ENCODE measurements around the gene SYT7.

Gene SYT7

DNA sequence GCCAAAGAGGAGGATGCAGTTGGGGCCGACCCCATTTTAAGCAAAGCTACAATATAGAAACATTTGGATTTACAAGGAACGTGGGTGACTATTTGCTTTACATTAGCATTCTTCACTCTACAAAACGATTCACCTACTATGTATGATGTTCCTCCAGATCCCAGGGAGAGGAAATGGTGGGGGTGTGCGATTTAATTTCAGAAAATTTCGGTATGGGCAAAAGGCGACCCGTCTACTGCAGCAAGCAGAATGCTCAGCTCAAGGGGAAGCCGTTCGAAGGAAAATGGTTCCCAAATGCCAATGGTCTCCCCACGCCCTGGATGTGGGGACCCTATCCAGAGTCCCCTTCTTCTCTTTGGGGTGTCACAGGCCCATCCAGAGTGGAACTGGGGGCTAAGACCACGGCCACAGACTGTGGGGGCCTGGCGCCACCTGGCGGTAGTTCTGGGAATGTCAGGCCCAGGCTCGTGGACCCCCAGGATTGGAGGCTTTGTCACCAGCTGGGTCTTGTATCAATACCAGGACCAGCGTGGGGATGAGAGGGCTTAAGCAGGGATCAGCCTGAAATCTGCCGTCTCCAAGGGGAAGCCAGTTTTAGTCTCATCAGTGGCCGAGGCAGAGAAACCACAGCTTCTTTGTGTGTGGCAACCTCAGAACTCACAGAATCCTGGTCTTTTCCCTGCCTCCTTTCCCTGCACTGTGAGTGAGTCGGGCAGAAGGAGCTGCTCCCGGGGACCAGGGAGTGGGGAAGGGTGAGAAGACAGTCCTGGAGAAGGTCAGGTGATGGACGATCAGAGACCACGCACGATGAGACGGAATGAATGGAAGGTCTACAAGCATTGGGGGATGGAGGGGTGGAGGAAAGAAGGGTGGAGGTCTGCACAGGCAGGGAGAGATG lies 64.0 kb downstream of the SYT7 start:
- no peaks in the 10 kb centered on the region for H3K9me3 Mint-ChIP-seq
- DNase-seq, result peak; percentile 79
- ATAC-seq, result peak; percentile 45
- peaks cover 4% of the 10 kb centered on the region for H3K4me1 Mint-ChIP-seq
- no peak overlapping the region for H3K27ac Mint-ChIP-seq
- H3K27me3 Mint-ChIP-seq, result peaks cover 24% of the 10 kb centered on the region
- H3K4me3 Mint-ChIP-seq, result no peak overlapping the region
- H3K36me3 Mint-ChIP-seq (ENCODE audit: low read depth), result no peaks in the 10 kb centered on the region

DNA sequence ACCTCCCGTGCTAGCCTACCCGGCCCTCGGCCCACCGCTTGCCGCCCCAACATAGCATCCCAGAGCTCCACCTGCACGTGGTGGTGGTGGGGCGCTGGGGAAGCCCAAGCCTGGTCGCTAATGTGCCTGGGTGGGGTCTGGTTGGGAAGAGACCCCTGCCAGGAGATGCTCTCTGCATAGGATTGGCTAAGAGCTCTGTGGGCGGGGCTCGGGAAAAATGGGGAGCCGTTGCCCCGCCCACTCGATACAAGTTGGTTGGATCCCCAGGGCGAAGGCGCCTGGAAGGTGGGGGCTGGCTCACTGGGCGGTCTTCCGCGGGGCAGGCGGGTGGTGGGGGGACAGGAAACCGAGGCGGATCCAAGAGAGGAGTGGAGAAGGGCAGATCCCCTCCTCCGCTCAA lies 64.7 kb downstream of the SYT7 start:
- no peak for DNase-seq
- Mint-ChIP-seq H3K4me1 (peaks cover 4% of the 10 kb centered on the region), H3K27me3 (peaks cover 28% of the 10 kb centered on the region), H3K36me3 (ENCODE audit: low read depth) (no peaks in the 10 kb centered on the region), H3K4me3 (no peak overlapping the region), H3K27ac (no peak overlapping the region), H3K9me3 (no peaks in the 10 kb centered on the region)
- no peak for ATAC-seq

DNA sequence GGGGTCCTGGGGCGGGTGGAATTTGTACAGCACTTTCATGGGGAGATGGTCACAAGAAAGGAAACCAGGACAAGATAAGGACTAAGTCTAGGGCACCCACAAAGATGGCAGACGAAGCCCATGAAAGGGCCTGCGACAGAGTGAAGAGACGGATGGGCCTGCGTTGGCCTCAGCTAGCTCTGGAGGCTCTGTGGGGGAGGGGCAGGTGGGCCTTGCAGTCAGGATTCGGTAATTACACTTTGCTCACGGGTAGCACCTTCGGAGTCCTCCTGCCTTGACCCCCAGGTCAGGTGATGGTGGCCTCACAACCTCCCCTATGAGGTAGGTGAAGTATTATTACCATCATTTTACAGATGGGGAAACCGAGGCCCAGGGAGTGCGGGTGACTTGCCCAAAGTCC lies 65.2 kb downstream of the SYT7 start:
- Mint-ChIP-seq H3K27me3 (peaks cover 33% of the 10 kb centered on the region), H3K9me3 (no peaks in the 10 kb centered on the region)
- no peak for DNase-seq

DNA sequence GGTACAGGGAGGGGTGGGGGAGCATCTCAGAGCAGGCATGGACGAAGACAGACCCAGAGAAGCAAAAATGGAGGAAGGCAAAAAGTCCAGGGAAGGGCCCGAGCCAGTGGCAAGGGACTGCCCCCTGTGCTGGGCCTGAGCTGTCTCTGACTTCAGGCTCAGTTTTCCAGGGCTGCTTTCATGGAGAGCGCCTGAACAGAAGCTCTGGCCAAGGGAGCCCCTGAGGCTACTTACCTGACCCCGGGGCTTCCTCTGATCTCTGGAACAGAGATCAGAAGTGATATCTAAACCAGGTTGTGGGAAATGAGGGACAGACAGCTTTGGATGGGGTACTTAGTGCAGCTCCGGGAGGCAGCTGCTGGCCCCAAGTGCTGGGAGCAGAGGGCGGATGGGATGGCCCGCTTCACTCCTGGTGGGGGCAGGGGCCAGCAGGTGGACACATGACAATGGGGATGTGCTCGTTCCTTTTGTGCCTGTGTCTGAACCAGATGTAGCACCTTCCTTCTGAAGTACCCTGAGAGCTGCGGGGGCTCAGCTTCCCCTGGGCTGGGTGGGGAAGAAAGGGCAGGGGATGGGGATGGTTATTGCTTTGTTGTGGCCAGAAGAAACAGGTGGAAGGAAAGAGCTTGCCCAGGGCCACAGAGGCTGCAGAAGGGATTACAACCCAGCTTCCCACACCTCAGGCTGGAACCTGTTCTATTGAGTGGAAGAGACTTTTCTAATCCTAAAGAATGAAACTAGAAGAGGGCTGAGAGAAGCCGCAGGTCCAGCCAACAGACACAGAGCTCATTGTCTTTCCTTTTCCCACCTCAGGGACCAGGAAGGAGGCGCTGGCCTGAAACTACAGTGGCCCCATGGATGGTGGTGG lies 66.6 kb downstream of the SYT7 start:
- peaks cover 4% of the 10 kb centered on the region for H3K4me1 Mint-ChIP-seq
- no peaks in the 10 kb centered on the region for H3K36me3 Mint-ChIP-seq (ENCODE audit: low read depth)
- DNase-seq (no peak), ATAC-seq (no peak)
- no peak overlapping the region for H3K4me3 Mint-ChIP-seq
- no peaks in the 10 kb centered on the region for H3K9me3 Mint-ChIP-seq
- H3K27ac Mint-ChIP-seq, result no peak overlapping the region
- H3K27me3 Mint-ChIP-seq, result peaks cover 41% of the 10 kb centered on the region

More for the DNA sequence above, 65.2 kb downstream of the SYT7 start:
- ATAC-seq, result no peak
- no peaks in the 10 kb centered on the region for H3K36me3 Mint-ChIP-seq (ENCODE audit: low read depth)
- no peak overlapping the region for H3K4me3 Mint-ChIP-seq
- H3K4me1 Mint-ChIP-seq, result peaks cover 4% of the 10 kb centered on the region
- no peak overlapping the region for H3K27ac Mint-ChIP-seq

DNA sequence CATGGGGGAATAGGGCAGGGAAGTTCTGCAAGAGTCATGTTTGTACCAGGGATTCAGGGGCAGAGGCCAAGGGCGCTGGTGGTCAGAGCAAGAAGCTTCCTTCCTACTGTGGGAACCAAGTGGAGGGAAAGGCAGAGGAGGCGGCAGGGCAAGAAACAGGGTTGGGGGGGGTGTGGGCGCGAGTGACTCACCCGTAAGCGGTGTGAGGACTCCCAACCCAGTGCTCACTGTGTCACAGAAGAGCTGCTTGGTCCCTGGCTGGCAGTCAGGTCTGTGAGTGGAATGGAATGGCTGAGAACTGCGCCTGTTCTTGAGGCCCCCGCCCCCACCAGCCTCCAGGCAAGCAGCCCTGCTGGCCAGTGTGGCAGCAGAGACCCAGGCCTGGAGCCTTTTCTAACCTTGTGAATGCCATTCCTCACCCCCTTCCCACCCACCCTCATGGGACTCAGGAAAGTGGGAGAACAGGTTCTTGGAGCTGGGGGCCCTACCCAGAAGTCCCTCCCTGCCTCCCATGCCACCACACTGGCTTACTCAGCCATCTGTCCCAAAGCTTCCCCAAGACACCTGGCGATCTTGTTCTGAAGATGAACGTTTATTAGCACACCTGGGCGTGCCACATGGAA lies 67.6 kb downstream of the SYT7 start:
- ATAC-seq (no peak), DNase-seq (no peak)
- Mint-ChIP-seq H3K36me3 (ENCODE audit: low read depth) (no peaks in the 10 kb centered on the region), H3K4me3 (no peak overlapping the region), H3K9me3 (no peaks in the 10 kb centered on the region), H3K4me1 (peaks cover 5% of the 10 kb centered on the region), H3K27ac (no peak overlapping the region), H3K27me3 (peaks cover 39% of the 10 kb centered on the region)

DNA sequence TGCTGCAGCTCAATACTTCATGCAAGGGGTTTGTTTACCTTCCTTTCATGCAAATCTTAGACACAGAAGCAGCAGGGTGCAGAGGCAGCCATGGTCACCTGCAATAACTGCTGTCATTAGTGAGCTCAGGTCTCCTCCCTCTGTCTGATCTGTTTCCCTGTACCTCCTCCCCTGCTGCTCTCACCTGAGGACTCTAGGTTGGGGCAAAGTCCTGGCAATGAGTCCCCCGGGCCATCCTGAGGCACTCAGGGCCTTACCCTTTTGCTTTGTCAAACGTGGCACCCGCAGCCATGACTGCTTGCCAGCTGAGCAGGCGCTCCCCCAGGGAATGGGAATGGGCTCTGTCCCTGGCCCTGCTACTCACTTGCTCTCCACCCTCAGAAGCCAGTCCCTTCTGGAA lies 68.4 kb downstream of the SYT7 start:
- no peaks in the 10 kb centered on the region for H3K9me3 Mint-ChIP-seq
- H3K36me3 Mint-ChIP-seq (ENCODE audit: low read depth), result no peaks in the 10 kb centered on the region
- no peak overlapping the region for H3K27ac Mint-ChIP-seq
- H3K4me3 Mint-ChIP-seq, result no peak overlapping the region
- H3K4me1 Mint-ChIP-seq, result peaks cover 11% of the 10 kb centered on the region
- H3K27me3 Mint-ChIP-seq, result peaks cover 43% of the 10 kb centered on the region
- DNase-seq (no peak), ATAC-seq (no peak)

DNA sequence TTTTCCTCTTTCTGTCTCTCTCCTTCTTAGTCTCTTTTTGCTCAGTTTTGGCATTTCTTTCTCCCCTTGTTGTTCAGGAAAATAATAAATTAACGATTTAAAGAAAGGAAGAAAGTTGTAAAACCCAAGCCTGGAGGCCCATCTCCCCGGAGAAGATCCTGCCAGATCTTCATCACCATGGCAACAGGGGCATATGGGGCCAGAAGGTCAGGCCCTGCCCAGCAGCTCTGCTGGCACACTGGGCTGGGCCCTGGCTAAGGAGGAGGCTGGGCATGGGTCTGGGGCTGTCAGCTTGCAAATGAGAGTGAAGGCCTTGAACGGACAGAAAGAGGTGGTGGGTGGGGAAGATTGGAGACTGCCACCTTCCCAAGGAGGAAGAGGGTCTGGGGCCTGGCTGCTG lies 69.5 kb downstream of the SYT7 start:
- ATAC-seq (no peak), DNase-seq (no peak)
- Mint-ChIP-seq H3K9me3 (no peaks in the 10 kb centered on the region), H3K27me3 (peaks cover 43% of the 10 kb centered on the region), H3K27ac (no peak overlapping the region), H3K4me1 (peaks cover 6% of the 10 kb centered on the region), H3K36me3 (ENCODE audit: low read depth) (no peaks in the 10 kb centered on the region), H3K4me3 (no peak overlapping the region)

DNA sequence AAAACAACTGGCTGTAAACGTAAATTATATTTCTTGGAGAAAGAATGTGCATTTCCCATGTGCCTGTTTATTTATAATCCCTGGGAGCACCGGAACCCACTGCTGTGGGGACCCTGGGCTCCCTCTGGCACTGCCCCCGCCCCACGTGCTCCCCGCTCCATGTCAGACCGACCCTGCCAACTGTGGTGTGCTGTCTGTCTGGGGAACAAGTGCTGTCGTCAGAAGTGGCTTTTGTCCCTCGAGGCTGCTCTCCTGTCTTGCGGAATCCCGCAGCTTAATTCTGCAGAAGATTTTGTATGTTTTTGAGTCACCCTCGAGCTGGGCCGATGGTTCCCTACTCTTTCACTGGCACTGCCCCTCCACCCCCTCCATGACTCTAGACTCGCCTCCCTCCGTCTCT lies 69.9 kb downstream of the SYT7 start:
- peaks cover 6% of the 10 kb centered on the region for H3K4me1 Mint-ChIP-seq
- no peak overlapping the region for H3K27ac Mint-ChIP-seq
- DNase-seq (no peak), ATAC-seq (no peak)
- H3K27me3 Mint-ChIP-seq, result peaks cover 44% of the 10 kb centered on the region
- H3K9me3 Mint-ChIP-seq, result no peaks in the 10 kb centered on the region
- no peak overlapping the region for H3K4me3 Mint-ChIP-seq
- no peaks in the 10 kb centered on the region for H3K36me3 Mint-ChIP-seq (ENCODE audit: low read depth)

DNA sequence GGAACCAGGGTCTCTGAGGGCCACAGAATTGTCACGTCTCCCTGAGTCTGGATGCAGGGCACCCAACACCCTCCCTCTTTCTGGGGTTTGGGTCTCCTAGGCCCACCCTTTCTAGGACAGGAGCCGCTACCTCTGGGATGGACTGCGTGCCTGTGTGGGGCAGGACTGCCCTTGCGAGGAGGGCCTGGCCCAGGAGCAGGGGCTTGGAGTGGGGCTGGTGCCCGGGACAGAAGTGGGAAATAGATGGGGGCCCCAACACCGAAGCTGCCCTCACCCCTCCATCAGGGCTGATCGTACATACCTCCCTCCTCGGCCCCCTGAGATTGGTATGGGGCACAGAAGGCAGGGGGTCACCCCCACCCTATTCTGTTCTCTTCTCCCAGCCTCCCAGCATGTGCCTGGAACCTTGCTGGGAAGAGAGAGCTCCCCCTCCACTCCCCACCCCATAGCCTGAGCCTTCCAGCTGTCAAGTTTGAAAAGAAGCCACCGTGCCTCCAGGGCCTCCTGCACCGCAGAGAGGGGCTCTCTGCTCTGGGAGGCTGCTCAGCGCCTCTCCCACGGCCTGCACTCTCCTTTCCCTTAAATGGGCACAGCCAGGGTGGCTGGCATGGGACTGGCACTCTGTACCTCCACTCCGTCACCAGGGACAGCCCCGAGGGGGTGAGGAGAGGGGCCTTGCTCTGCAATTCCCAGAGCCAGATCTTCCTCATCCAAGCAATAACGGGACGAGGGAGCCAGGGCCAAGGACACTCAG lies 70.5 kb downstream of the SYT7 start:
- H3K36me3 Mint-ChIP-seq (ENCODE audit: low read depth), result no peaks in the 10 kb centered on the region

DNA sequence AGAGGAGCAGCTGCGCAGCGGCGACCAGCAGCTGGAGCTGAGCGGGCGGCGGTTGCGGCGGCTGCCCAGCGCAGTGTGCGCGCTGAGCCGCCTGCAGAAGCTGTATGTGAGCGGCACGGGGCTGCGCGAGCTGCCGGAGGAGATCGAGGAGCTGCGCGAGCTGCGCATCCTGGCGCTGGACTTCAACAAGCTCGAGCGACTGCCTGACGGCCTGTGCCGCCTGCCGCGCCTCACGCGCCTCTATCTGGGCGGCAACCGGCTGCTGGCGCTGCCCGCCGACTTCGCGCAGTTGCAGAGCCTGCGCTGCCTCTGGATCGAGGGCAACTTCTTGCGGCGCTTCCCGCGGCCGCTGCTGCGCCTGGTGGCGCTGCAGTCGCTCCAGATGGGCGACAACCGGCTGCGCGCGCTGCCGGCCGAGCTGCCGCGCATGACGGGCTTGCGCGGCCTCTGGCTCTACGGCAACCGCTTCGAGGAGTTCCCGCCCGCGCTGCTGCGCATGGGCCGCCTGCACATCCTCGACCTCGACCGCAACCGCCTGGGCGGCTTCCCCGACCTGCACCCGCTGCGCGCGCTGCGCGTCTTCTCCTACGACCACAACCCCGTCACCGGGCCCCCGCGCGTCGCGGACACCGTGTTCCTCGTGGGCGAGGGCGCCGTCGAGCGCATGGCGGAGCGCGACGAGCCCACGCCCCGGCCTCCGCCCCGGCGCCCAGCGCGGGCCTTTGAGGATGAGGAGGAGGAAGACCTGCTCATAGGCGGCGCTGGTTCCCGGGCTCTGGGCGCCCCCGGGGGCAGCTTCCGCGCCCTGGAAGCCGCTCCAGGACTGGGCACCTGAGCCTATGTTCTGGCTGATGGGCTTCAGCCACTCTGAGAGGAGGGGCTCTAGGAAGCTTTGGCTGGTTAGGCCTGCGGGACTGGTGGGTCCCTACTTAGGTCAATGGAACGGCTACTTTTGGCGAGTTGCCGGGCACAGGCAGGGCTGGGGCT lies 71.5 kb downstream of the SYT7 start:
- DNase-seq (peak; percentile 70), ATAC-seq (peak; percentile 85)
- no peak overlapping the region for H3K4me3 Mint-ChIP-seq
- H3K9me3 Mint-ChIP-seq, result no peaks in the 10 kb centered on the region
- H3K4me1 Mint-ChIP-seq, result peaks cover 6% of the 10 kb centered on the region
- peaks cover 53% of the 10 kb centered on the region for H3K27me3 Mint-ChIP-seq
- no peak overlapping the region for H3K27ac Mint-ChIP-seq
- no peaks in the 10 kb centered on the region for H3K36me3 Mint-ChIP-seq (ENCODE audit: low read depth)

More for the DNA sequence above, 70.5 kb downstream of the SYT7 start:
- ATAC-seq, result no peak
- Mint-ChIP-seq H3K27me3 (peaks cover 46% of the 10 kb centered on the region), H3K4me1 (peaks cover 6% of the 10 kb centered on the region), H3K27ac (no peak overlapping the region), H3K9me3 (no peaks in the 10 kb centered on the region), H3K4me3 (no peak overlapping the region)
- DNase-seq, result no peak

DNA sequence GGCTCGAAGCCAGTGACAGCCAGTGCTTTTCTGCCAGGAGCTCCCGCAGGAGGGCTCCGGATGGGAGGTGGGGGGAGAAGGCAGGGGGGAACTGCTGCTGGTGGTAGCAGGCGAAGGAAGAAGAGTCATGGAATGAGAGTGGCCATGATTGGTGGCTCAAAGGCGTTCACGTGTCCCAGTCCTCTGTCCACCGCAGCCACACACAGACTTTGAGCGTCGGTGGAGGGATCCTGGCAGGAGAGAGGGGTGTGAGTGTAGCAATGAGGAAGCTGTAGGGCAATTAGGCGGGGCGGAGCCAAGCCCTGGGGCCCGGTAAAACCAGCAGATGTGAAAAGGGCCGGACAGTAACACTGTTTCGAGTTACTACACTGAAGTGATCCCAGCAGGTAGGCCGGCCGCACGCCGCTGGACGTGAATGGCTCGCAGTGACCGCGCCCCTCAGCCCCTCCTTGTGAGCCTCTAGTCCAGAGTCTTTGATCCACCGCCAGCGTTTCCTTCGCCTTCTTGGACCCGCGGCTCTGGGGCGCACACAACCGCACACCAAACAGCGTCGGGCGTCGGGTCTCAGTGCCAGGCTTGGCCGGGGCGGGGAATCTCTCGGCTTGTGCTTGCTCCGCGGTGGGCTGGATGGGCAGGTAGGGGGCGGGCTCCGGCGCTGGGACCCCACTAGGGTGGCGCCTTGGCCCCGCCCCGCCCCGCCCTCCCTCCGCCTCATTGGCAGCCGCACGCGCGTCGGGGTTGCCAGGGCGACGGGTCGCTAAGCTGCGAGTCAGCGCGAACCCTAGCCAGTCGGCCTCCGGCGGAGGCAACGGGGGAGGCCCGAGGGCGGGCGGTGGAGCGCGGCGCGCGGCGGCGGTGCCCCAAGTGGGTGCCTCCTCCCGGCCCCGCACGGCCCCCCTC lies 72.7 kb downstream of the SYT7 start, which contains the start of gene LRRC10B:
LRRC10B (plus strand) TSS at position 788 of the 900 bp plus-strand sequence. CDS start 250 bp downstream, outside the sequence.
- Mint-ChIP-seq H3K4me3 (peak within 1 kb of the TSS; percentile 11), H3K9me3 (no peaks in the 10 kb centered on the region), H3K27ac (no peak within 1 kb of the TSS), H3K27me3 (peaks cover 50% of the 10 kb centered on the region), H3K36me3 (ENCODE audit: low read depth) (no peaks in the 10 kb centered on the region), H3K4me1 (peaks cover 6% of the 10 kb centered on the region)
- ATAC-seq, result peak; percentile 37
- peak; percentile 55 for DNase-seq

DNA sequence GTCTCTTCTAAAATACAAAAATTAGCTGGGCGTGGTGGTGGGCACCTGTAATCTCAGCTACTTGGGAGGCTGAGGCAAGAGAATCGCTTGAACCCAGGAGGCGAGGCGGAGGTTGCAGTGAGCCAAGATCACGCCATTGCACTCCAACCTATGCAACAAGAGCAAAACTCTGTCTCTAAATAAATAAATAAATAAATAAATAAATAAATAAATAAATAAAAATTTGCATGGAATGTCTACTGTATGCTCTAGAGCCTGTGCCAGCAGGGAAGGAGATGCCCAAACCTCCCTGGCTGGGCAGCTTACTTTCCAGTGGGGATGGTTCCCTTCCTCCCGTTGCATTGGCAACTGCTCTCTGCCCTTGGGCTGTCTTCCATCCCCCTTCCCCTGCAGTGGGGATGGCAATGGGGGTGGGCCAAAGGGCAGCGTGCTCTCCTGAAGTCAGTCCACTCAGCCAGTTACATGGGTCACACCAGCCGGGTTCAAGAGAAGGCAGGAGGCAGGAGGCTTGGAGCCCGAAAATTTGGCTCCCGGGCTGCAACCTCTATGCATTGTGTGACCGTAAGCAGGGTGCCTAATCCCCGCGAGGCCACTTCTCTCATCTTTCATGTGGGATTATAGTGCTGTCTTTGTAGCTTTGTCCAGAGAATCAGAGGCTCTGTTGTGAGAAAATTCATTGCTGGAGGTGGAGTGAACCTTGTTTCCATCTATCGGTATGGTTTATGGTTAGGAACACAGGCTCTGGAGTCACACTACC lies 73.7 kb downstream of the SYT7 start:
- H3K27ac Mint-ChIP-seq, result no peak overlapping the region
- peaks cover 47% of the 10 kb centered on the region for H3K27me3 Mint-ChIP-seq
- no peak overlapping the region for H3K4me3 Mint-ChIP-seq
- peaks cover 6% of the 10 kb centered on the region for H3K4me1 Mint-ChIP-seq
- ATAC-seq, result no peak
- no peaks in the 10 kb centered on the region for H3K36me3 Mint-ChIP-seq (ENCODE audit: low read depth)
- no peak for DNase-seq
- no peaks in the 10 kb centered on the region for H3K9me3 Mint-ChIP-seq

Data from activated naive CD8-positive, alpha-beta T cell treated with anti-CD3 and anti-CD28 coated beads, Interleukin-2, amount 50 U/mL, for 24 hours (primary cell).